Left kidney (tissue), 1 donor: ENCODE results near the gene HSF4. TPM values are rescaled to one million over a fixed set of nuclear protein-coding genes. Genes with fewer than 3 reads are reported as not detected.

Experiments
- polyA plus RNA-seq: library from polyadenylated mRNA; unstranded; fragments of 120-200 nt; gene quantifications from one replicate; pipeline ENCODE4 v1.2.1, GENCODE V29; 2013; ENCODE audit not compliant: insufficient read length

HSF4 gene
- polyA plus RNA-seq, 1 donor = 1.5 TPM

Other genes starting within 250 kb of the HSF4 start
- 221 TPM for gene CDH16, start 245.9 kb upstream of the HSF4 start, polyA plus RNA-seq
- 3.7 TPM for gene RRAD, start 239.2 kb upstream of the HSF4 start, polyA plus RNA-seq
- 78.3 TPM for gene CIAO2B, start 230.3 kb upstream of the HSF4 start, polyA plus RNA-seq
- gene CES2, start 229.2 kb upstream of the HSF4 start, polyA plus RNA-seq = 41.1 TPM
- 4.1 TPM for gene CES3, start 203.5 kb upstream of the HSF4 start, polyA plus RNA-seq
- 12.4 TPM for gene CES4A, start 176.2 kb upstream of the HSF4 start, polyA plus RNA-seq
- 83.8 TPM for gene CBFB, start 135.6 kb upstream of the HSF4 start, polyA plus RNA-seq
- 29.3 TPM for gene PHAF1, start 54.8 kb upstream of the HSF4 start, polyA plus RNA-seq
- 6.8 TPM for gene B3GNT9, start 13.7 kb upstream of the HSF4 start, polyA plus RNA-seq
- 3.2 TPM for gene TRADD, start 4.8 kb upstream of the HSF4 start, polyA plus RNA-seq
- gene FBXL8, start 4.8 kb upstream of the HSF4 start, polyA plus RNA-seq = 2.0 TPM
- 6.4 TPM for gene NOL3, start 5.8 kb downstream of the HSF4 start, polyA plus RNA-seq
- 51.5 TPM for gene MATCAP1, start 19.2 kb downstream of the HSF4 start, polyA plus RNA-seq
- 4.6 TPM for gene EXOC3L1, start 25.4 kb downstream of the HSF4 start, polyA plus RNA-seq
- 55.6 TPM for gene E2F4, start 27.4 kb downstream of the HSF4 start, polyA plus RNA-seq
- gene ELMO3, start 34.4 kb downstream of the HSF4 start, polyA plus RNA-seq = 4.7 TPM
- 35.2 TPM for gene TMEM208, start 62.4 kb downstream of the HSF4 start, polyA plus RNA-seq
- gene FHOD1, start 82.7 kb downstream of the HSF4 start, polyA plus RNA-seq = 44.5 TPM
- gene SLC9A5, start 84.2 kb downstream of the HSF4 start, polyA plus RNA-seq = 4.9 TPM
- gene PLEKHG4, start 114.8 kb downstream of the HSF4 start, polyA plus RNA-seq = 14.2 TPM
- gene KCTD19, start 162.0 kb downstream of the HSF4 start, polyA plus RNA-seq = 1.6 TPM
- gene LRRC36, start 162.1 kb downstream of the HSF4 start, polyA plus RNA-seq = 8.7 TPM
- 42.7 TPM for gene TPPP3, start 228.8 kb downstream of the HSF4 start, polyA plus RNA-seq